HepG2 (cell line): ENCODE measurements around the gene RABGGTA. TPM values are rescaled to one million over a fixed set of nuclear protein-coding genes. Genes with fewer than 3 reads are reported as not detected.

Experiments
- CENPX ChIP-seq: sonication (generic); formaldehyde crosslinking; IDR thresholded peaks from 2 replicates; pipeline ENCODE4 v1.9.0; 2021; ENCODE audit warnings: mild to moderate bottlenecking, missing genetic modification reagents, moderate library complexity
- HOXA9 ChIP-seq: sonication (generic); formaldehyde crosslinking; IDR thresholded peaks from 2 replicates; pipeline ENCODE4 v1.8.1; 2022; ENCODE audit warnings: missing genetic modification reagents, mild to moderate bottlenecking, moderate library complexity, borderline replicate concordance
- KDM2A ChIP-seq: sonication (generic); formaldehyde crosslinking; IDR thresholded peaks from 2 replicates; pipeline ENCODE4 v1.4.0; 2020; ENCODE audit warnings: low read depth, missing genetic modification reagents, borderline replicate concordance
- KLF11 ChIP-seq: IDR thresholded peaks from 2 replicates; pipeline ENCODE4 v1.6.1; 2016; ENCODE audit warnings: missing compliant biosample characterization
- NFKBIZ ChIP-seq: IDR thresholded peaks from 2 replicates; pipeline ENCODE4 v1.6.1; 2018; ENCODE audit warnings: missing genetic modification reagents, missing compliant biosample characterization
- PHB2 ChIP-seq: fragments of 450-650 bp; IDR thresholded peaks from 2 replicates; pipeline ENCODE4 v1.6.1; 2018; ENCODE audit not compliant: partially characterized antibody
- POLR2A ChIP-seq, 2 experiments: IDR thresholded peaks; 2 replicates each; pipeline ENCODE4 v1.6.1; 2011; ENCODE audit warnings: low read depth in 2 of 2, low read length in 2 of 2, mild to moderate bottlenecking in 1 of 2, moderate library complexity in 1 of 2; ENCODE audit not compliant: insufficient read depth in 1 of 2
- REL ChIP-seq: sonication (generic); formaldehyde crosslinking; conservative IDR thresholded peaks from 2 replicates; pipeline ENCODE4 v1.8.0; 2022; ENCODE audit warnings: mild to moderate bottlenecking, missing genetic modification reagents, moderate library complexity
- REPIN1 ChIP-seq: sonication (generic); formaldehyde crosslinking; IDR thresholded peaks from 2 replicates; pipeline ENCODE4 v1.8.0; 2022; ENCODE audit warnings: missing genetic modification reagents, low read depth, mild to moderate bottlenecking, borderline replicate concordance
- SETDB1 ChIP-seq: sonication (generic); formaldehyde crosslinking; IDR thresholded peaks from 2 replicates; pipeline ENCODE4 v1.5.1; 2020; ENCODE audit warnings: missing genetic modification reagents, mild to moderate bottlenecking, borderline replicate concordance
- SKI ChIP-seq: fragments of 450-650 bp; IDR thresholded peaks from one replicate; pipeline ENCODE4 v1.6.1; 2018; ENCODE audit warnings: mild to moderate bottlenecking; ENCODE audit not compliant: partially characterized antibody
- SMYD3 ChIP-seq: sonication (generic); formaldehyde crosslinking; IDR thresholded peaks from 2 replicates; pipeline ENCODE4 v1.8.1; 2023; ENCODE audit warnings: mild to moderate bottlenecking, missing genetic modification reagents
- ZNF251 ChIP-seq: sonication (generic); formaldehyde crosslinking; IDR thresholded peaks from 2 replicates; pipeline ENCODE4 v1.9.0; 2021; ENCODE audit warnings: mild to moderate bottlenecking, missing genetic modification reagents
- ZNF274 ChIP-seq: sonication (generic); formaldehyde crosslinking; IDR thresholded peaks from 2 replicates; pipeline ENCODE4 v1.5.1; 2020; ENCODE audit warnings: mild to moderate bottlenecking, missing genetic modification reagents
- ZNF572 ChIP-seq: sonication (generic); formaldehyde crosslinking; IDR thresholded peaks from 2 replicates; pipeline ENCODE4 v1.5.1; 2020; ENCODE audit warnings: mild to moderate bottlenecking, missing genetic modification reagents
- ZNF670 ChIP-seq: sonication (generic); formaldehyde crosslinking; IDR thresholded peaks from 2 replicates; pipeline ENCODE4 v1.8.0; 2022; ENCODE audit warnings: mild to moderate bottlenecking, missing genetic modification reagents, borderline replicate concordance
- ZNF747 ChIP-seq: sonication (generic); formaldehyde crosslinking; IDR thresholded peaks from 2 replicates; pipeline ENCODE4 v1.8.1; 2023; ENCODE audit warnings: missing genetic modification reagents, mild to moderate bottlenecking, borderline replicate concordance
- ZNF816 ChIP-seq: sonication (generic); formaldehyde crosslinking; IDR thresholded peaks from 2 replicates; pipeline ENCODE4 v1.8.0; 2022; ENCODE audit warnings: missing genetic modification reagents, mild to moderate bottlenecking, borderline replicate concordance
- polyA plus RNA-seq, 8 experiments: library from polyadenylated mRNA; depleted of rRNA in 3 of 8; stranded (reverse) in 7 of 8; unstranded in 1 of 8; fragments of >200 nt; fragmentation: Illumina TruSeq in 4 of 8; extraction: Trizol in 4 of 8; gene quantifications; 2 replicates each; pipeline versions ENCODE4 v1.2.1 to v1.2.3, GENCODE V29; 2011 to 2016; ENCODE audit warnings: low read depth in 4 of 8, missing spikeins in 1 of 8, mixed read lengths in 1 of 8; ENCODE audit not compliant: insufficient read depth in 1 of 8
- total RNA-seq, 5 experiments: library from RNA; depleted of rRNA; stranded (reverse); fragments of >200 nt; fragmentation: Illumina TruSeq; extraction: Trizol; gene quantifications; 2 replicates each; pipeline ENCODE4 v1.2.3, GENCODE V29; 2016; ENCODE audit warnings: low read depth in 1 of 5
- TF ChIP-seq, protein P1 (sequence below): sonication (generic); formaldehyde crosslinking; IDR thresholded peaks from 2 replicates; pipeline ENCODE4 v1.5.0; 2020; ENCODE audit warnings: mild to moderate bottlenecking, missing genetic modification reagents
- TF ChIP-seq, protein P2 (sequence below): sonication (generic); formaldehyde crosslinking; IDR thresholded peaks from 2 replicates; pipeline ENCODE4 v1.5.0; 2020; ENCODE audit warnings: missing genetic modification reagents
- TF ChIP-seq, protein P3 (sequence below): sonication (generic); formaldehyde crosslinking; IDR thresholded peaks from 2 replicates; pipeline ENCODE4 v1.5.0; 2020; ENCODE audit warnings: mild to moderate bottlenecking, missing genetic modification reagents, borderline replicate concordance

RABGGTA gene
- total and polyA plus RNA-seq, 2 of the 13 experiments (the other 11 are each of a cell fraction or from before 2014, with no cell fraction given), result 57.9 to 90.8 TPM

DNA sequence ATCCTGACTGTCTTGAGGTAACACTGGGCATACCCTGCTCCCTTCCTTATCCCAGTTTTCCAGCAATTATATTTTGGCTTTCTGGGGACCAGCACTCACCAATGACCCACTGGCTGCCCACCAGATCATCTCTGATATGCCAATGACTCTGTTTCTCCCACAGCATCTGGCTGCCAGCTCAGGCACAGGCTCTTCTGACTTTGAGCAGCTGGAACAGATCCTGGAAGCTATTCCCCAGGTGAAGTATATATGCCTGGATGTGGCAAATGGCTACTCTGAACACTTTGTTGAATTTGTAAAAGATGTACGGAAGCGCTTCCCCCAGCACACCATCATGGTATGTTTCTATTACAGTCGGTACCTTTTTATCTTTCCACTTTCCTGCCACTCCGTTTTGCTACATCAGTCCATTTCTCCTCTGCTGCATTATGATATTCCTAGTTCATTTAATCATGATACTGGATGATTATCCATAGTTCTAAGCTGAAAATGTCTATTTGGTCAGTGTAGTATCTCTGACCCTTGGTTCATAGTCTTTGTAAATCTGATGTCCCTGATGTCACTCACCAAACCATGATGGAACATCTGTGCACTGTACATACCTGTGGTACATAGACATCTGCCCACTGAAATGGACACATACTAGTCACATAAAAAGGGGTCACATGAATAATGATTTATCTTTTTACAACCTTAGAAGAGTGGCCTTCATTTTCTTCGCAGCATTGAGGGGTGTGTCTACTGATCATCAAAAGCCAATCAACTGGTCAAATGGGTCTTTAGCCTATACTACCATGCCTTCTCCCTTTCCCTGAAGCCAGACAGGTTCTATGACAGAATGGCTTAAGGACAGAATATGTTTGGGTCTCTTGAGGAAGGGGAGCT is 35.4 kb downstream of the RABGGTA start (continued):
- TF ChIP-seq ZNF670 (CRISPR knock-in tag) (0 out of 2 replicates have a peak, but pooled peaks have one; percentile 66), ZNF747 (CRISPR knock-in tag) (no peak), POLR2A (IDR thresholded peaks at IDR 0.05; ENCODE audit: insufficient read depth in 1 of 2, low read depth in 2 of 2, low read length in 2 of 2) (peak in 1 of 2 experiments; percentile 12; a peak in 1 of 4 replicates), SETDB1 (CRISPR knock-in tag) (no peak), NFKBIZ (CRISPR knock-in tag) (no peak), KDM2A (CRISPR knock-in tag) (no peak), PHB2 (no peak), KLF11 (CRISPR knock-in tag) (no peak), REL (0 out of 2 replicates have a peak, but pooled peaks have one; percentile 49), SMYD3 (CRISPR knock-in tag) (no peak), HOXA9 (CRISPR knock-in tag) (peak; percentile 53; the same call in 1 of the 2 replicates), ZNF816 (CRISPR knock-in tag) (0 out of 2 replicates have a peak, but pooled peaks have one; percentile 47), REPIN1 (CRISPR knock-in tag) (no peak), SKI (peak; percentile 6), ZNF274 (0 out of 2 replicates have a peak, but pooled peaks have one; percentile 38), CENPX (CRISPR knock-in tag) (no peak), ZNF572 (no peak), ZNF251 (CRISPR knock-in tag) (no peak)
- TF ChIP-seq, protein P1, sequence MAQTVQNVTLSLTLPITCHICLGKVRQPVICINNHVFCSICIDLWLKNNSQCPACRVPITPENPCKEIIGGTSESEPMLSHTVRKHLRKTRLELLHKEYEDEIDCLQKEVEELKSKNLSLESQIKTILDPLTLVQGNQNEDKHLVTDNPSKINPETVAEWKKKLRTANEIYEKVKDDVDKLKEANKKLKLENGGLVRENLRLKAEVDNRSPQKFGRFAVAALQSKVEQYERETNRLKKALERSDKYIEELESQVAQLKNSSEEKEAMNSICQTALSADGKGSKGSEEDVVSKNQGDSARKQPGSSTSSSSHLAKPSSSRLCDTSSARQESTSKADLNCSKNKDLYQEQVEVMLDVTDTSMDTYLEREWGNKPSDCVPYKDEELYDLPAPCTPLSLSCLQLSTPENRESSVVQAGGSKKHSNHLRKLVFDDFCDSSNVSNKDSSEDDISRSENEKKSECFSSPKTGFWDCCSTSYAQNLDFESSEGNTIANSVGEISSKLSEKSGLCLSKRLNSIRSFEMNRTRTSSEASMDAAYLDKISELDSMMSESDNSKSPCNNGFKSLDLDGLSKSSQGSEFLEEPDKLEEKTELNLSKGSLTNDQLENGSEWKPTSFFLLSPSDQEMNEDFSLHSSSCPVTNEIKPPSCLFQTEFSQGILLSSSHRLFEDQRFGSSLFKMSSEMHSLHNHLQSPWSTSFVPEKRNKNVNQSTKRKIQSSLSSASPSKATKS (CRISPR knock-in tag), result no peak
- TF ChIP-seq, protein P2, sequence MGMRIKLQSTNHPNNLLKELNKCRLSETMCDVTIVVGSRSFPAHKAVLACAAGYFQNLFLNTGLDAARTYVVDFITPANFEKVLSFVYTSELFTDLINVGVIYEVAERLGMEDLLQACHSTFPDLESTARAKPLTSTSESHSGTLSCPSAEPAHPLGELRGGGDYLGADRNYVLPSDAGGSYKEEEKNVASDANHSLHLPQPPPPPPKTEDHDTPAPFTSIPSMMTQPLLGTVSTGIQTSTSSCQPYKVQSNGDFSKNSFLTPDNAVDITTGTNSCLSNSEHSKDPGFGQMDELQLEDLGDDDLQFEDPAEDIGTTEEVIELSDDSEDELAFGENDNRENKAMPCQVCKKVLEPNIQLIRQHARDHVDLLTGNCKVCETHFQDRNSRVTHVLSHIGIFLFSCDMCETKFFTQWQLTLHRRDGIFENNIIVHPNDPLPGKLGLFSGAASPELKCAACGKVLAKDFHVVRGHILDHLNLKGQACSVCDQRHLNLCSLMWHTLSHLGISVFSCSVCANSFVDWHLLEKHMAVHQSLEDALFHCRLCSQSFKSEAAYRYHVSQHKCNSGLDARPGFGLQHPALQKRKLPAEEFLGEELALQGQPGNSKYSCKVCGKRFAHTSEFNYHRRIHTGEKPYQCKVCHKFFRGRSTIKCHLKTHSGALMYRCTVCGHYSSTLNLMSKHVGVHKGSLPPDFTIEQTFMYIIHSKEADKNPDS (CRISPR knock-in tag), result 0 out of 2 replicates have a peak, but pooled peaks have one; percentile 18
- TF ChIP-seq, protein P3, sequence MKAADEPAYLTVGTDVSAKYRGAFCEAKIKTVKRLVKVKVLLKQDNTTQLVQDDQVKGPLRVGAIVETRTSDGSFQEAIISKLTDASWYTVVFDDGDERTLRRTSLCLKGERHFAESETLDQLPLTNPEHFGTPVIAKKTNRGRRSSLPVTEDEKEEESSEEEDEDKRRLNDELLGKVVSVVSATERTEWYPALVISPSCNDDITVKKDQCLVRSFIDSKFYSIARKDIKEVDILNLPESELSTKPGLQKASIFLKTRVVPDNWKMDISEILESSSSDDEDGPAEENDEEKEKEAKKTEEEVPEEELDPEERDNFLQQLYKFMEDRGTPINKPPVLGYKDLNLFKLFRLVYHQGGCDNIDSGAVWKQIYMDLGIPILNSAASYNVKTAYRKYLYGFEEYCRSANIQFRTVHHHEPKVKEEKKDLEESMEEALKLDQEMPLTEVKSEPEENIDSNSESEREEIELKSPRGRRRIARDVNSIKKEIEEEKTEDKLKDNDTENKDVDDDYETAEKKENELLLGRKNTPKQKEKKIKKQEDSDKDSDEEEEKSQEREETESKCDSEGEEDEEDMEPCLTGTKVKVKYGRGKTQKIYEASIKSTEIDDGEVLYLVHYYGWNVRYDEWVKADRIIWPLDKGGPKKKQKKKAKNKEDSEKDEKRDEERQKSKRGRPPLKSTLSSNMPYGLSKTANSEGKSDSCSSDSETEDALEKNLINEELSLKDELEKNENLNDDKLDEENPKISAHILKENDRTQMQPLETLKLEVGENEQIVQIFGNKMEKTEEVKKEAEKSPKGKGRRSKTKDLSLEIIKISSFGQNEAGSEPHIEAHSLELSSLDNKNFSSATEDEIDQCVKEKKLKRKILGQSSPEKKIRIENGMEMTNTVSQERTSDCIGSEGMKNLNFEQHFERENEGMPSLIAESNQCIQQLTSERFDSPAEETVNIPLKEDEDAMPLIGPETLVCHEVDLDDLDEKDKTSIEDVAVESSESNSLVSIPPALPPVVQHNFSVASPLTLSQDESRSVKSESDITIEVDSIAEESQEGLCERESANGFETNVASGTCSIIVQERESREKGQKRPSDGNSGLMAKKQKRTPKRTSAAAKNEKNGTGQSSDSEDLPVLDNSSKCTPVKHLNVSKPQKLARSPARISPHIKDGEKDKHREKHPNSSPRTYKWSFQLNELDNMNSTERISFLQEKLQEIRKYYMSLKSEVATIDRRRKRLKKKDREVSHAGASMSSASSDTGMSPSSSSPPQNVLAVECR (CRISPR knock-in tag), result 0 out of 2 replicates have a peak, but pooled peaks have one; percentile 31
